Omental fat pad (tissue), 4 donors: ENCODE measurements around the gene CUX1. TPM values are rescaled to one million over a fixed set of nuclear protein-coding genes. Genes with fewer than 3 reads are reported as not detected.
A peak's percentile ranks its signal among the peaks of the same experiment; 100 is the strongest.
"Not testable (repeated sequence)": the region's sequence is repeated elsewhere in the genome, so short reads cannot be mapped to it uniquely, and the experiment has no call there.

ENCODE experiments used
- ATAC-seq: fragments of 150-250 bp; one replicate; pipeline ENCODE4 v1.9.1; 2016; ENCODE audit warnings: mild to moderate bottlenecking, moderate library complexity; ENCODE audit not compliant: low FRiP score
- DNase-seq: peaks from one replicate; pipeline ENCODE4 v3.0.0-alpha.2; 2019; ENCODE audit warnings: low spot score
- total RNA-seq, 4 donors: library from RNA; depleted of rRNA; stranded (reverse); fragments of >200 nt; gene quantifications; one replicate each; pipeline ENCODE4 v1.1.0, GENCODE V29; 2016
- TF ChIP-seq, protein P1 (sequence below), 3 donors: fragments of 450-650 bp; IDR thresholded peaks; one replicate each; pipeline ENCODE4 v1.5.1; 2016 to 2017; ENCODE audit warnings: antibody characterized with exemption in 3 of 3, mild to moderate bottlenecking in 3 of 3, moderate library complexity in 2 of 3

CUX1 gene
- total RNA-seq, 4 donors from 2014 or later = 67.6 to 141 (median 75.7) TPM

DNA sequence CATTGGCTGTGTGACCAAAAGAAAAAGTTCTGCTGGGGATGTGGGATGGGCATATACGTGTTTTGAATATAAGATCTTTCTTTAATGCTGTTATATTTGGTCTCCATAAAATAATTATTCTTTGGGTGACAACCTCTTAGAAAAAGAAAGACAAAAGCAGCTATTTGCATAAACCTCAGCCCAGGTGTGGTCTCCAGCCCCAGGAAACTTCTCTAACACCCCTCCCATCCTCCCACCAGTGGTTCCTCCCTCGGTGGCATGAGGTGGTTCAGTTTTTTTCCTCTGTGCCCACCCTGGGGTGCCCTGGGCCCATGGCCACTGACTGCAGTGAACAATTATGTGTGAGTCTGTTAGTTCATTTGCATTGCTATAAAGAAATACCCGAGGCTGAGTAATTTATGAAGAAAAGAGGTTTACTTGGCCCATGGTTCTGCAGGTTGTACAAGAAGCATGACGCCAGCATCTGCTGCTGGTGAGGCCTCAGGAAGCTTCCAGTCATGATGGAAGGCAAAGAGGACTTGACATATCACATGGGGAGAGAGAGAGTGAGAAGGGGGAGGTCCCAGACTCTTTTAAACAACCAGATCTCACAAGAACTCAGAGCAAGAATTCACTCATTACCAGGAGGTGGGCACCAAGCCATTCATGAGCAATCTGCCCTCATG is 165.9 kb downstream of the CUX1 start:
- ATAC-seq = no peak
- TF ChIP-seq, protein P1, sequence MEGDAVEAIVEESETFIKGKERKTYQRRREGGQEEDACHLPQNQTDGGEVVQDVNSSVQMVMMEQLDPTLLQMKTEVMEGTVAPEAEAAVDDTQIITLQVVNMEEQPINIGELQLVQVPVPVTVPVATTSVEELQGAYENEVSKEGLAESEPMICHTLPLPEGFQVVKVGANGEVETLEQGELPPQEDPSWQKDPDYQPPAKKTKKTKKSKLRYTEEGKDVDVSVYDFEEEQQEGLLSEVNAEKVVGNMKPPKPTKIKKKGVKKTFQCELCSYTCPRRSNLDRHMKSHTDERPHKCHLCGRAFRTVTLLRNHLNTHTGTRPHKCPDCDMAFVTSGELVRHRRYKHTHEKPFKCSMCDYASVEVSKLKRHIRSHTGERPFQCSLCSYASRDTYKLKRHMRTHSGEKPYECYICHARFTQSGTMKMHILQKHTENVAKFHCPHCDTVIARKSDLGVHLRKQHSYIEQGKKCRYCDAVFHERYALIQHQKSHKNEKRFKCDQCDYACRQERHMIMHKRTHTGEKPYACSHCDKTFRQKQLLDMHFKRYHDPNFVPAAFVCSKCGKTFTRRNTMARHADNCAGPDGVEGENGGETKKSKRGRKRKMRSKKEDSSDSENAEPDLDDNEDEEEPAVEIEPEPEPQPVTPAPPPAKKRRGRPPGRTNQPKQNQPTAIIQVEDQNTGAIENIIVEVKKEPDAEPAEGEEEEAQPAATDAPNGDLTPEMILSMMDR (IDR thresholded peaks at IDR 0.05) = no peak
- no peak for DNase-seq

DNA sequence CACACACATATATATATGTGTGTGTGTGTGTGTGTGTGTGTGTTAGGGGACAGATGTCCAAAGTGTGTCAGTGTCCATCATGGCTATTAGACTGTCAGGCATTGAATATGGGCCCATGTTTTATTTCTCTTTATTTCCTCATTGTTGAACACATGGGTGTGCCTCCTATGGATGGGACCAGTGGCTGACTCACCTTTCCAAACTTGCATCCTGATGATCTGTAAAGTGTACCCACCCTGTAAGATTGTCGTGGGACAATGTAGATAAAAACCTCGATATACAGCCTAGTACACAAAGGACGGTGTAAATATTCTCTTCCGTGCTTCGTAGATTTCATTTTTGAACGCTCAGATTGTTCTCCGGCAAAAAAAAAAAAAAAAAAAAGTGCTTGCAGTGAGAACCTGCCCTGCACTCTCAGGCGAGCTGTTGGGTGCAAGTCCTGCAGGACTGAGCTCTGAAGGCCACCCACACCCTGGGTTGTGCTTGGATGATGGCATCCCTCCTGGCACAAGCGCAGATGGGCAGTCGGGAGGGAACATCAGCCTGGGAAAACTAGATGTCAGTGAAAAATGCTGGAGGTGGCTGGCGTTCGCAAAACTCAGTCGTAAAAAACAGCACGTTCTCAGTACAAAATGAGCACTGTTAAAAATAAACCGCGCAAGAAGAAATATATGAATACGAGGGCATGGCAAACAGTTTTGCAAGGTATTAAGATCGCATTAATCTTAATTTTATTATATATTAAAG is 166.9 kb downstream of the CUX1 start:
- TF ChIP-seq, protein P1 (IDR thresholded peaks at IDR 0.05) = no peak
- no peak for DNase-seq
- no peak for ATAC-seq

DNA sequence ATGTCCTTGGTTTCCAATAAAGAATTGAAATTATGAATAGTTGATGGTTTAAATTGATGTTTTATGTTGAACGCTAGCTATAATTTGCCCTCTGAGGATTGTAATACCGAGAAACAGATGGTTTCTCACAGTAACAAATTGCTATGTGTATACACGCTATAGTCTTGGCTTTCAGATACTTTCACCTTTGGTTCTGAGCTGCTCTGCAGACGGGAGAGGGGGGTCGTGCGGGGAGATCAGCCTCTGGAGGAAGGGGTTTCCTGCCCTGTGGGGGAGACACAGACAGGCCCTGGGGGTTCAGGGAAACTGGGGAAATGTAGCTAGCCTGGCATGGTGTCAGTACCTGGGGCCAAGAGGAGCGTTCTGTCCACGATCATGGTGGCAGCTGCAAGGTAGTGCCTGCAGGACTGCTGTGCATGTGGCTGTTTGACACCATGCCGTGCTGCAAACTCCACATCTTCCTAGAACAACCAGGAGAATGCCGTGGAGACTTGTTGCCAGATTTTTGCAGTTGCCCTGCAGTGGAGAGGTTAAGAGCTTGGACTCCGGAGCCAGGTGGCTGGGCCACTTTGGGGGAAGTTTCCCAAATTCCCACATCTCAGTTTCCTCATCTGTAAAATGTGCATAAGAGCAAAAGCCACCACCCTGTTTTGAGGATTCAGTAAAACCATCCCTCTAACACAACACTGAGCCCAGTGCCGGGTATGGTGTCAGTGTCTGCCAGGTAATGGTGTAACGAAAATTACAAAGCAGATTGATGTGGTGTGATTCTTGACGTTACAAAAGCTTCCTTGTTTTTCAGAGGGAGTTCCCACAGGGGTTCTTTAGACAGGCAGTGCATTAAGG is 167.9 kb downstream of the CUX1 start:
- TF ChIP-seq, protein P1 (IDR thresholded peaks at IDR 0.05) = no peak
- no peak for ATAC-seq
- no peak for DNase-seq

DNA sequence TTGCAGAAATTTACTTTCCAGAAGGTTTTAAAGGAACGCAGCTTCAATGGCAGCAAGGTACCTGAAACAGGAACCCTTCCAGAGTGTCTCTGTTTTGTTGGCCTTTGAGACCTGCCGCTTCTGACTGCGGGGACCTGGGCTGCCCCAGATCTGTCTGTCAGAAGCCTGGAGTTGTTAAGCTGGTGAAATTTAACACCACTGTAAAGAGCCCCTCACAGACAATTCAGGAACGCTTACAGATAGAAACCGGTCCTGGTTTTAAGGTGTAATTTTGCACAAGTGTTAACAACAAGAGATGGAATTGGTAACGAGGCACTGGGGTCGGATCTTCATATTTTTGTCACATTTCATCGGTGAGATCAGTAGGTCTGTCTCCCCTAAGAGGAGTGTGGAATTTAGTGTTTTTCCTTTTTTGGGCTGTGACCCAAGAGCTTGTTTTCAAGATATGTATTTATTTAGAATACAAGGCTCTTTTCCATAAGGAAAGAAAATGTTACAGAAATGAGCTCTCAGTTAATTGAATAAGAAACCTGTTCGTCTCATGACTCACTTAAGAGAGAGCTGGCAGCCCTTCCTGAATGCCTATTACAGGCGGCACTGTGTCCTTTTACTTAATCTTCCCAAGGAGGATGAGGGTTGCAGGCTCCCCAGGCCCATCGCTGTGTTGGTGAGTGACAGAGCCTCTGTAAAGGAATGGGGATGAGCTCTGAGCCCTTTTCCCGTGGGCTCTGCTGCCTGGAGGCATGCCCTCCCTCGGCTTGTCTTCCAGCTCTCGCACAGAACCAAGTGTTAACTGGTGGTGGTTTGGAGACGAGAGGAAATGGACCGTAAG is 168.7 kb downstream of the CUX1 start:
- TF ChIP-seq, protein P1 (IDR thresholded peaks at IDR 0.05) = no peak
- DNase-seq (no peak), ATAC-seq (peak; percentile 41)

DNA sequence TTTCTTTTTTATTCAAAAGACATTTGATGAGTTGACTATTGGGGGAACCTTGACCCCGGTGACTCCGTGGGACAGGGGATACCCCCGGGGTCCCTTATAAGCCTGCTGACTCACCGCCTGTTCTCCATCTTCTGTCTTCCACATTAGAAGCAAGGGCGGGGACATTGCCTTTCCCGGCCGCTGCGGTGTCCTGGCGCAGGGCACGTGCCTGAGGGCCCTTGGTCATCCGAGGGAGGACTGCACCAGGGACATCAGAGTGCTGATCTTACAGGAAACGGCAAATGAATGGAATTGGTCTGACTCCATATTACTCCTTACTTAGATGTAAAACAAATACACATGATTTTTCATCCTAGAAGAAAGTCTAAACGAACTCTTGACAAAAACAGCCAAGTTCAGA is 170.1 kb downstream of the CUX1 start:
- no peak for ATAC-seq
- TF ChIP-seq, protein P1 (IDR thresholded peaks at IDR 0.05) = no peak
- no peak for DNase-seq

DNA sequence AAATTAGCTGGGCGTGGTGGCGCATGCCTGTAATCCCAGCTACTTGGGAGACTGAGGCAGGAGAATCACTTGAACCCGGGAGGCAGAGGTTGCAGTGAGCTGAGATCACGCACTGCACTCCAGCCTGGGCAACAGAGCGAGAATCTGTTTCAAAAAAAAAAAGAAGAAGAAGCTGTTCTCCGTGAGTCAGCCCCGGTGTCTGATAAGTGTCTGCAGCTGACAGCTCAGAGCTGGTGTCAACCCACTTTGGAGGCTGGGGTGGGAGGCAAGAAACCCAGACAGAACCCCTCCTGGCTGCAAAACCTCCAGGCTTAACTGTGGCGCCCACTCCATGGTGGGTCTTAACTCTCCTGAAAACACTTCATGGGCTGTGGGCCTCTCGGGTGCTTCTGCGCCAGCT is 170.6 kb downstream of the CUX1 start:
- DNase-seq, ATAC-seq: not testable (repeated sequence)
